NOMO-1 treated with DMSO at 0.1 percent for 48 hours (cell line): Measurements from ENCODE around the gene SLC5A2.

Experiments used
- DNase-seq: peaks from one replicate; lab custom pipeline; 2025; ENCODE audit not compliant: unreplicated experiment; lab: John Stamatoyannopoulos, UW

SLC5A2 gene

DNA sequence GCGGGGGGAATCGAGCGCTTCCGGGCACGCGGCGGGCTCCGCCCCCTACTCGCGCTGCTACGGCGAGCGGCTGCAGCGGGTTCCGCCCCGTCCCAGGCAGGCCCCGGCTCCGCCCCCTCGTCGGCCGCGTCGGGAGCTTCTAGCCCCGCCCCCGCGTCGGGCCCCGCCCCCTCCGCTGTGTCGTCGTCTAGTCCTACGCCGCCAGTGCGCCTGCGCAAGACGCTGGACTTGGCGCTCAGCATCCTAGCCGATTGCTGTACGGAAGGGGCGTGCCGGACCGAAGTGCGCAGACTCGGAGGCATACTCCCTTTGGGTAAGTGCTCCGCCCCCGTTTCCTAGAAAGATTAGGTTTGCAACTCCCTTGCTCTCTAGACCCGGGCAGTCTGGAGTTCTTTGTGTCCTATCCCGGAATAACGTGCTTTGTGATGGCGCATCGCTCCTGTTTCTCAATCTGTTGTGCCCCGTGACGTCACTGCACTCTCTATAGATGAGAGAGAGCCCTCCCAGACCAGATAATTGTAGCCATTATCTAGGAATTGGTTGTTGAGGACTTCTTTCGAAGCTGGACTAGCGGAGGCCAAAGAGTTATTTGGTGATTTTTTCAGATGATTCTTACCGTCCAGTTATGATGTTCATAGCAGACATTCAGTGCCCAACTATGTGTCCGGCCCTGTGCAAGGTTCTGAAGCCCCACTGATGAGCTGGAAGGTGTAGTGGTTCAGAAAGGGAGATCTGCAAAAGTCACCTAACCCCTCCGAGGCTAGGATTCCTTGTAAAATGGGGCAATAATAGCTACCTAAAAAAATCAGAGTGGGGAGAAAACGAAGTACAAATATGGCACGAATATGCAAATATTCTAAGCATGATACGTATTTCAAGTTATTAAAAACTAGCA, 23.0 kb upstream of the SLC5A2 start:
- DNase-seq = peak; percentile 99

DNA sequence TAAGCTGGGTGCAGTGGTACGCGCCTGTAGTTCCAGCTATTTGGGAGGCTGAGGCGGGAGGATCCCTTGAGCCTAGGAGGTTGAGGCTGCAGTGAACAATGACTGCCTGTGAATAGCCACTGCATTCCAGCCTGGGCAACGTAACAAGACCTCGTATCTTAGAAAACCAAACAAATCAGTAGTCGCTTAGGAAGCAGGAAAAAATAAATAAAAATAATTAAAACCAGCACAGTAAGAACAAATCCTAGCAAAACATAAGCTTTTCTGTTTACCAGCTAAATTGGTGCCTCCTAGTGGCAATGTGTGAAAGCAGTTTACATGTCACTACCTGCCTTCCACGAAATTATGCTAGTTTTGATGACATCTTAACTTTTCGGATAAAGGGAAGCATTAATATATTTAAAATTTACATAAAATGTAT, 22.3 kb upstream of the SLC5A2 start:
- DNase-seq = peak; percentile 49

DNA sequence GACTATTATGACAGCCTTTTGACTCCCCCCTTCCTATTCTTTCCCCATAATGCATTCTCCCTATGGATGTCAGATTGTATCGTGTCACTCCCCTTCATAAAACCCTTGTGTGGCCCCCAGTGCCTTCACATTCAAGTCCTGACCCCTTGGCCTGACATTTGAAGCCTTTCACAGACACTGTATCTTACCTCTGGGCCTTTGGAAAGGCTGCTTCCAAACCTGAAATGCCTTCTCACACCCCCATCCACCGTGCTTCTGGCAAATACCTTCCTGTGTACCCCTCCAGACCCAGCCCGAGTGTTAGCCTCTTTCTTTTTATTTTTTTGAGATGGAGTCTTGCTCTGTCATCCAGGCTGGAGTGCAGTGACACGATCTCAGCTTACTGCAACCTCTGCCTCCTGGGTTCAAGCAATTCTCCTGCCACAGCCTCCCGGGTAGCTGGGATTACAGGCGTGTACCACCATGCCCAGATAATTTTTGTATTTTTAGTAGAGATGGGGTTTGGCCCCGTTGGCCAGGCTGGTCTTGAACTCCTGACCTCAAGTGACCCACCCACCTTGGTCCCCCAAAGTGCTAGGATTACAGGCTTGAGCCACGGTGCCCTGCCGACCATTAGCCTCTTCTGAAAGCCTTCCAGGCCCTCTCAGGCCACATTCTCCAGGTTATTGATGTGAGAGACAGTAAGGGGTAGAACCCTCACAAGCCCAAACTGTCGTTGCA, 21.6 kb upstream of the SLC5A2 start:
- no peak for DNase-seq

DNA sequence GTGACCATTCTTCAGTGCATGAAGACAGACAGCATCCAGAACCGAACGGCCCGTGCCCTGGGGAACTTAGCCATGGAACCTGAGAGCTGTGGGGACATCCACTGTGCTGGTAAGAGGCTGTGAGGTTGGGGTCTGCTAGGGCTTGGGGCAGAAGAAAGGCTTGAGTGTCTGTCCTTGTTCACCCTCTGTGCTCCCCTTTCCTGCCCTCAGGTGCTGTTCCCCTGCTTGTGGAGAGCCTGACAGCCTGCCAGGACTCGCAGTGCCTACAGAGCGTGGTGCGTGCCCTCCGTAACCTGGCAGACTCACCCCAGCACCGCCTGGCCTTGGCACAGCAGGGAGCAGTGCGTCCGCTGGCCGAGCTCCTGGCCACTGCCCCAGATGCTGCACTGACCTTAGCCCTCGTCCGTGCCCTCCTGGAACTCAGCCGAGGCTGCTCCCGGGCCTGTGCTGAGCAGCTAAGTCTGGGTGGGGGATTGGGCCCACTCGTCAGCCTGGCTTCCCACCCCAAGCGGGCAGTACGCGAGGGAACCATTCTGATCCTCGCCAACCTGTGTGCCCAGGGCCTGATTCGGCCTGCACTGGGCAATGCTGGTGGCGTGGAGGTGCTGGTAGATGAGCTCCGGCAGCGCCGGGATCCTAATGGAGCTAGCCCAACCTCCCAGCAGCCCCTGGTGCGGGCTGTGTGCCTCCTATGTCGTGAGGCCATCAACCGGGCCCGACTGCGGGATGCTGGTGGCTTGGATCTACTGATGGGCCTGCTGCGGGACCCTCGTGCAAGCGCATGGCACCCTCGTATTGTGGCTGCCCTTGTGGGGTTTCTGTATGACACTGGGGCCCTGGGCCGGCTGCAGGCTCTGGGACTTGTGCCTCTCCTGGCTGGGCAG, 20.8 kb upstream of the SLC5A2 start:
- no peak for DNase-seq

DNA sequence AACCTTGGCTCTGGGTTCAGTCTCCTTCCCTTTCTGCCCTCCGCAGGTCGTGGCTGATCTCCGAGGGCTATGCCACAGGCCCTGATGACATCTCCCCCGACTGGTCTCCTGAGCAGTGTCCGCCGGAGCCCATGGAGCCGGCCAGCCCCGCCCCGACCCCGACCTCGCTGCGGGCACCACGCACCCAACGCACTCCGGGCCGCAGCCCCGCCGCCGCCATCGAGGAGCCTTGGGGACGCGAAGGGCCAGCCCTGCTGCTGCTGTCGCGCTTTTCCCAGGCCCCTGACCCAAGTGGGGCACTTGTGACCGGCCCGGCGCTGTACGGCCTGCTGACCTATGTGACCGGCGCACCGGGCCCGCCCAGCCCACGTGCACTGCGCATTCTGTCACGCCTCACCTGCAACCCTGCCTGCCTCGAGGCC, 18.6 kb upstream of the SLC5A2 start:
- no peak for DNase-seq

DNA sequence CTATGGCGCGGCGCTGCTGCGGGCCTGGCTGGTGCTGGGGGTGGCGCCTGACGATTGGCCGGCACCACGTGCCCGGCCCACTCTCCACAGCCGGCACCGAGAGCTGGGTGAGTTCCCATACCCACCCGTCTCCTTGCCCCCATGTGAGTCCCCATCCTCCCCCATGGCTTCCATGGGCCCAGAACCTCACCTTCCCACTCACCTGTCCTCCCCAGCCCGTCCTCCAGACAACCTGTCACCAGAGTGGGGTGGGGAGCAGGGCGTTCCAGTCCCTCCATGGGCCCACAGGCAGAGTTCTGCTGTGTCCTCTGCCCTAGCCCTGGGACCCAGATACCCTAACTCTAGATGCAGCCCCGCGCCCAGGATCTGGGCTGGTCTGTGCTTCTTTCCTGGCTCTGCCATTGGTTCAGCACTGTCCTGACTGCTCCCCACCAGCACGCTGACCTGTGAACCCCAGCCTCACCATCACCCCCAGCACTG, 18.1 kb upstream of the SLC5A2 start:
- no peak for DNase-seq

DNA sequence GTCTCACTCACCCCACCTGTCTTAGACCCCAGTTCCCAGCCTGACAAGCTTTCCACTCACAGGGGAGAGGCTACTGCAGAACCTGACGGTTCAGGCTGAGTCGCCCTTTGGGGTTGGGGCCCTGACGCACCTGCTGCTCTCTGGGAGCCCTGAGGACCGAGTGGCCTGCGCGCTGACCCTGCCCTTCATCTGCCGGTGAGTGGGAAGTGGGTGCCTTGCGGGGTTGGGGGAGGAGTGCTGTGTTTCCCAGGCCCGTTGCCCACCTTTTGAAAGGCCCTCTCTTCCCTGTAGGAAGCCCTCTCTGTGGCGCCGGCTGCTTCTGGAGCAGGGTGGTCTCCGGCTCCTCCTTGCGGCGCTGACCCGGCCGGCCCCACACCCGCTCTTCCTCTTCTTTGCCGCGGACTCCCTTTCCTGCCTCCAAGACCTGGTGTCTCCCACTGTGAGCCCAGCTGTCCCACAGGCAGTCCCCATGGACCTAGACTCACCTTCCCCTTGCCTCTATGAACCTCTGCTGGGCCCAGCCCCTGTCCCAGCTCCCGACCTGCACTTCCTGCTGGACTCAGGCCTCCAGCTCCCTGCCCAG, 17.0 kb upstream of the SLC5A2 start:
- DNase-seq = no peak

DNA sequence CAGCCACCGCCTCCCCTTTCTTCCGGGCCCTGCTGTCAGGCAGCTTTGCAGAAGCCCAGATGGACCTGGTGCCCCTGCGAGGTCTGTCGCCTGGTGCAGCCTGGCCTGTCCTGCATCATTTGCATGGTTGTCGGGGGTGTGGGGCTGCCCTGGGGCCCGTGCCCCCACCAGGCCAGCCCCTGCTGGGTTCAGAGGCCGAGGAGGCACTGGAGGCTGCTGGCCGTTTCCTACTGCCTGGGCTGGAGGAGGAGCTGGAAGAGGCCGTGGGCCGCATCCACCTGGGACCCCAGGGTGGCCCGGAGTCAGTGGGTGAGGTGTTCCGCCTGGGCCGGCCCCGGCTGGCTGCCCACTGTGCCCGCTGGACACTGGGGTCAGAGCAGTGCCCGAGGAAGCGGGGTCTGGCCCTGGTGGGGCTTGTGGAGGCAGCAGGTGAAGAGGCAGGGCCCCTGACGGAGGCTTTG, 16.5 kb upstream of the SLC5A2 start:
- no peak for DNase-seq

DNA sequence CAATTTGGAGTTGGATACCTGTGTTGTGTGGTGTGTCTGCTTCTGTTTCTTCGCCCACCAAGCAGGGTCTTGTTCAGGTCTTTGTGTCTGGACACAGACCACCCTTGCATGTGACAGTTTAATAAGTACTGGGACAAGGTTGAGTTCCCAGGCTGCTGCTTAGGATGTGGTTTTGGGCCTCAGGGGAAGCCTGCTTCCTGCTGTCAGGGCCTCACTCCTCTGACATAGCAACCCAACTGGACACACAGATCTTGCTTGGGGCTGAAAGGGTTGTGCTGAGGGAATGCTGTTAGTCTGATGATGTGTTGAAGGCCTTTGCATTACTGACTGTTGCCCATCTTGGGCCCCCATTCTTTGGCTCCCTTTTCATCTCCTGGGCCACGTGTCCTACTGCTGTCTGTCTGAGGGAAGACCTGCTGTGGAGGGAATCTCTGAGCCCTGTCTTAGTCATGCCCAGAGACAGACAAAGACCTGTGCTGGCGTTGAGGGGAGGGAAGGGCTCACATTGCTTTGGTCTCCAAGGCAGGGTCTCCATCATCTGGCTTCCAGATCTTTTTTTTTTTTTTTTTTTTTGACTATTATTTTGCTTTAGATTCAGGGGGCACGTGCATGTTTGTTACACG, 15.7 kb upstream of the SLC5A2 start:
- DNase-seq = no peak

DNA sequence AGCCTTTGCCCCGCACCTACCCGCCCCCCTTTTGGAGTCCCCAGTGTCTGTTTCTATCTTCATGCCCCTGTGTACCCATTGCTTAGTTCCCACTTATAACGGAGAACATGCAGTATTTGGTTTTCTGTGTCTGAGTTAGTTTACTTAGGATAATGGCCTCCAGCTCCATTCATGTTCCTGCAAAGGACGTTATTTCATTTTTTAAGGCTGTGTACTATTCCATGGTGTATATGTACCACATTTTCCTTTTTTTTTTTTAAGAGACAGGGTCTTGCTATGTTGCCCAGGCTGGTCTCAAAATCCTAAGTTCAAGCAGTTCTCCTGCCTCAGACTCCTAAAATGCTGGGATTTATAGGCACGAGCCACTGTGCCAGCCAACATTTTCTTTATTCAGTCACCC, 15.1 kb upstream of the SLC5A2 start:
- no peak for DNase-seq

DNA sequence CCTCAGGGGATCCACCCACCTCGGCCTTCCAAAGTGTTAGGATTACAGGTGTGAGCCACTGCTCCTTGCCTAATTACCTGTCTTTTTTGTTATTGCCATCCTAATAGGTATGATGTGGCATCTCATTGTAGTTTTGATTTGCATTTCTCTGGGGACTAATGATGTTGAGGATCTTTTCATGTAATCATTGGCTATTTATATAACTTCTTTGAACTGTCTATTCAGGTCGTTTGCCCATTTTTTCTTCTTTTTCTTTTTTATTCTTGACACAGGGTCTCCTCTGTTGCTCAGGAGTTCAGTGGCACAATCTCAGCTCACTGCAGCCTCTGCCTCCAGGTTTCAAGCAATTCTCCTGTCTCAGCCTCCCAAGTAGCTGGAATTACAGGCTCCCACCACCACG, 12.3 kb upstream of the SLC5A2 start:
- DNase-seq = no peak

DNA sequence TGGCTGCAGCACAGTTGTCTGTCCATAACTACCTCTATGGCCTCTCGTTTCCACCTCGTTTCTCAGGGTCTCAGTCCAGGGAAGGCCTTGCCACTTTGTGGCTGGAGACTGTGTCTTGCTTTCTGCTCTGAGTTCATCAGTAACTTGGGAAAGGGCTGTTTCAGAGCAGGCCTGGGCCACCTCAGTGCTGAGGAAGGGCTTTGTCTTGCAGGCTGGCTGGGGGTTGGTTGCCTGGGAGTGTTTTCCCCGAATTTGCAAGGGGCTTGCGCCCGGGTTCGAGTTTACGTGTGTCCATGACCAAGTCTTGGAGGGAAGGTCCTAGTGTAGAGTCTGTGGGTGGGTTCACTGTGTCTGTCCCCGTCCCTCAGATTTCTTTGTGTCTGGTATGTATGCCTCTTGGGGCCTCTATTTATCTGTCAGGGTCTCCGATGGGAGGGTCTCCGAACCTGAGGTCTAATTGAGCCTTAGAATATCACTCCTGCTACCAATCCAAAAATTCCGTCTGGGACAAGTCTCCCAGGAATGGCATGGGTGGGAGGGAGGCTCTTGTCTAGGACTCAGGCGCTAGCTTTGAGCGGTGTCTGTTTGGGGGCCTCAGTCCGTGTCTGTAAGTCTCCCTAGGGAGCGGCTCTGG, 11.6 kb upstream of the SLC5A2 start:
- no peak for DNase-seq

DNA sequence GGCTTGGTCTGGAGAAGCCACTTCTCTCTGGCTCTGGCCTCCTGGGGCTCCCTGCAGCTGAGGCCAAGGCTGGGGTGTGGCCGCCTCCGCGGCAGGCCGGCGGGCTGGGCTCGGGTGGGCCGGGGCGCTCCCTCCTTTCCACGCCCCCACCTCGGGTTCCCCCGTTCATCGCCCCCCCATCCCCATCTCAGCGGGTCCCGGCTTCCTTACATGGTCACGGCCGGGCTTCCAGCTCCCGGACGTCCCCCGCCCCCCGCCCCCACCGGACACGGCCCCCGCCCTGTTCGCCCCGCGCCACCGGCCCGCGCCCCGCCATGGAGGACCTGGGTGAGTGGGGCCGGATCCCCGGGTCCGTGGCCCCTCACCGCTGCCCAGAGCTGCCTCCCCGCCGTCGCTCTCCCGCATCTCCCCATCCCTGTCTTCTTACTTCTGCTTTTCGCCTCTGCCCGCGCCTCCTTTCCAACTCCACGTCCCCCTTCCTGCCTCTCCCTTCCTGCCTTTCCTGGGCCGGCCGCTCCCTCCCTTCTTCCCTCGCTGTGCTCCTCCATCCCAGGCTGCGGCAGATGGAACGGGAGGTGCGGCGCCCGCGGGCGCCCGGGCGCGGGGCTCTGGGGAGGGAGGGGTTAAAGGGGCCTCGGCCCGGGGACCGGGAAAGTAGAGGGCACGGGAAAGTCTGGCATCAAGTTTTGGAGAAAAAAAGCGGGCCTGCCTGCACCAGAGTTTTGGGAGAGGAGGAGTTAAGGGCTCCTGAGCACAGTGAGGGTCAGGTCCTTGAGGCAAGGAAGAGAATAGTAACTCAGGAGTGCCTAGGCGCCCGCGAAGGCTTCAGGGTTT, 10.8 kb upstream of the SLC5A2 start, which contains the start of gene TGFB1I1:
Gene TGFB1I1 (plus strand): TSS at position 278 of the 834 bp plus-strand sequence. CDS start 37 bp downstream, at position 315.
- no peak for DNase-seq

DNA sequence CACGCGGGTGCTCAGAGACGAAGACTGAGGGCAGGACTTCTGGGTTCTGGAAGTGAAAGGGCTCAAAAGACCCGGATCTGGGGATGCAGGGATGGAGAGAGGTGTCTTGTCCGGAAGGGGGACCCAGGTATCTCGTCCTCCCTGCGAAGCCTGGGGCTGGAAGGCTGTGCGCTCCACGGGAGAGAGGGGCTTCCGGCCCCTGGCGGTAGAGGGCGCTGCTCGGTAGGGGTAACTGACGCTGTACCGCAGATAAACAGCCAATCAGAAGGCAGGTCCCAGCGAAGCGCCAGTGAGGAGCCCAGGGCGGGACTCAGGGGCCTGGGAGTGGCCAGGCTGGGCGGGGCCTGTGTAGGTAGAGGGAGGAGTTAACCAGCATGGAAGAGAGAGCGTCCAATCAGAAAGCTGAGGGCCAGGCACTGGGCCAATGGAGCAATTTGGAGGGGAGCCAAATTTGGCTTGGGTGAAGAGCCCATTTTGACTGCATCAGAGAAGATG, 10.2 kb upstream of the SLC5A2 start:
- DNase-seq = no peak

DNA sequence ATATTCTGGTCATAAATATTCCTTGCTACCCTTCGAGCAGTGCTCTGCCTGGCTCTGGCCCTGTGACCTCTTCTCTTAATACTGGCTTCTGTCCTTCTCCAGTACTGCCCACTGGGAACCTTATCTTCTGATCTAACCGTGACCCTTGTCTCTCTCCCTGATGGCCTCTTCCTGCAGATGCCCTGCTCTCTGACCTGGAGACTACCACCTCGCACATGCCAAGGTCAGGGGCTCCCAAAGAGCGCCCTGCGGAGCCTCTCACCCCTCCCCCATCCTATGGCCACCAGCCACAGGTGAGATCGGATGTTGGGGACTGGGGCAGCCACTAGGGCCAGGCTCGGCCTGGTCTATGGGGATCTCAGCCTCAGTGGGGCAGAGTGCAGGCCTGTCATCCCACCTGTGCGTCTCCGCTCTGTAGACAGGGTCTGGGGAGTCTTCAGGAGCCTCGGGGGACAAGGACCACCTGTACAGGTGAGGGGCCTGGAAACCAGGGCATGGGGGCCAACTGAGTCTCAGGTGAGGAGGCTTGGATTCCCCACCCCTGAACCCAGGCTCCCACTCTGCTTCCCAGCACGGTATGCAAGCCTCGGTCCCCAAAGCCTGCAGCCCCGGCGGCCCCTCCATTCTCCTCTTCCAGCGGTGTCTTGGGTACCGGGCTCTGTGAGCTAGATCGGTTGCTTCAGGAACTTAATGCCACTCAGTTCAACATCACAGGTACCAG, 9.5 kb upstream of the SLC5A2 start:
- no peak for DNase-seq

DNA sequence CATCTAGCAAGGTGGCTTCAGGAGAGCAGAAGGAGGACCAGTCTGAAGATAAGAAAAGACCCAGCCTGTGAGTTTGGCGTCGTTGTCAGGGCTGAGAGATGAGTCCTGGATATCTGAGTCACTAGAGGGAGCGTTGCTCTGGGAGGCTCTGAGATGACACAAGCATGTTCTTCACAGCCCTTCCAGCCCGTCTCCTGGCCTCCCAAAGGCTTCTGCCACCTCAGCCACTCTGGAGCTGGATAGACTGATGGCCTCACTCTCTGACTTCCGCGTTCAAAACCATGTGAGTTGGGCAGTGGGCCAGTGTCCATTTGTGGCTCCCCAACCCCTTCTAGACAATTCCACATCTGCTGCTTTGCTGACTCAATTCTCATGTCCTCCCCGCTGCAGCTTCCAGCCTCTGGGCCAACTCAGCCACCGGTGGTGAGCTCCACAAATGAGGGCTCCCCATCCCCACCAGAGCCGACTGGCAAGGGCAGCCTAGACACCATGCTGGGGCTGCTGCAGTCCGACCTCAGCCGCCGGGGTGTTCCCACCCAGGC, 8.7 kb upstream of the SLC5A2 start:
- no peak for DNase-seq
